H1 (cell line): ENCODE results near the gene MYNN. TPM values are rescaled to one million over a fixed set of nuclear protein-coding genes. Genes with fewer than 3 reads are reported as not detected.

Experiments used
- CTCF ChIA-PET: fragments of 300-600 bp; sonication (Branson Sonifier 250); formaldehyde crosslinking; loops from one replicate; lab custom pipeline; 2021; ENCODE audit not compliant: partially characterized antibody; lab: Charles Lee
- POLR2A ChIA-PET: fragments of 300-600 bp; sonication (Branson Sonifier 250); formaldehyde crosslinking; loops from one replicate; lab custom pipeline; 2021; ENCODE audit warnings: inconsistent platforms; ENCODE audit not compliant: partially characterized antibody; lab: Charles Lee
- DNase-seq, 2 experiments: peaks; one replicate each; pipeline versions ENCODE4 v3.0.0 to v3.0.0-alpha.2; 2010 to 2022; ENCODE audit warnings: low spot score in 2 of 2, low read depth in 1 of 2, mixed read lengths in 1 of 2
- FAIRE-seq: peaks from 2 replicates; lab custom pipeline; 2011; peaks lifted over from hg19 to GRCh38; lab: Jason Lieb, UNC
- H2AFZ ChIP-seq: 2 replicates; pipeline ENCODE4 v1.8.1; 2012; ENCODE audit warnings: low read length, inconsistent platforms
- H2AK5ac ChIP-seq: 2 replicates; pipeline ENCODE4 v1.6.1; 2013; ENCODE audit warnings: low read depth, low read length
- H2BK120ac ChIP-seq: replicated peaks from 2 replicates; pipeline ENCODE3; 2013; ENCODE audit warnings: low read depth, low read length, inconsistent platforms
- H2BK12ac ChIP-seq: 2 replicates; pipeline ENCODE4 v1.6.1; 2013; ENCODE audit warnings: low read depth, low read length
- H2BK15ac ChIP-seq: 2 replicates; pipeline ENCODE4 v1.6.1; 2013; ENCODE audit warnings: low read length
- H2BK20ac ChIP-seq: 2 replicates; pipeline ENCODE4 v1.6.1; 2013; ENCODE audit warnings: low read length
- H2BK5ac ChIP-seq: 2 replicates; pipeline ENCODE4 v1.6.1; 2013; ENCODE audit warnings: low read depth, low read length
- H3K14ac ChIP-seq: 2 replicates; pipeline ENCODE4 v1.6.1; 2013; ENCODE audit warnings: inconsistent platforms; ENCODE audit not compliant: insufficient read length
- H3K18ac ChIP-seq: 2 replicates; pipeline ENCODE4 v1.6.1; 2013; ENCODE audit warnings: low read length; ENCODE audit errors: extremely low read depth
- H3K23ac ChIP-seq: 2 replicates; pipeline ENCODE4 v1.6.1; 2013; ENCODE audit warnings: inconsistent platforms; ENCODE audit not compliant: insufficient read length
- H3K23me2 ChIP-seq: 2 replicates; pipeline ENCODE4 v1.6.1; 2013; ENCODE audit warnings: low read depth, low read length
- H3K27ac ChIP-seq: 2 replicates; pipeline ENCODE4 v1.6.1; 2011; ENCODE audit warnings: low read depth, low read length, inconsistent platforms
- H3K27me3 ChIP-seq, 4 experiments: replicated peaks in 1 of 4; 1 replicate in 1 of 4; 2 replicates in 3 of 4; pipeline versions ENCODE4 v1.6.1 to v1.8.1; 2011 to 2013; ENCODE audit warnings: low read length in 3 of 4, mild to moderate bottlenecking in 3 of 4, inconsistent platforms in 2 of 4, mixed read lengths in 2 of 4, moderate library complexity in 1 of 4; ENCODE audit not compliant: control insufficient read depth in 3 of 4, insufficient read depth in 3 of 4; ENCODE audit errors: extremely low read depth in 1 of 4
- H3K36me3 ChIP-seq, 4 experiments: 2 replicates each; pipeline versions ENCODE4 v1.6.1 to v1.8.1; 2011 to 2013; ENCODE audit warnings: mild to moderate bottlenecking in 4 of 4, low read length in 3 of 4, moderate library complexity in 2 of 4, control low read depth in 1 of 4, inconsistent platforms in 1 of 4; ENCODE audit not compliant: insufficient read depth in 4 of 4, control insufficient read depth in 2 of 4
- H3K4ac ChIP-seq: replicated peaks from 2 replicates; pipeline ENCODE3; 2013; ENCODE audit warnings: low read length, low read depth, mixed read lengths, inconsistent platforms; ENCODE audit not compliant: insufficient read length
- H3K4me1 ChIP-seq, 4 experiments: replicated peaks in 1 of 4; 1 replicate in 1 of 4; 2 replicates in 3 of 4; pipeline versions ENCODE4 v1.6.1 to v1.8.1; 2011 to 2013; ENCODE audit warnings: low read length in 3 of 4, inconsistent platforms in 2 of 4, mixed read lengths in 1 of 4; ENCODE audit not compliant: insufficient read depth in 4 of 4, control insufficient read depth in 3 of 4
- H3K4me2 ChIP-seq, 2 experiments: 2 replicates each; pipeline versions ENCODE4 v1.6.1 to v1.8.1; 2011 to 2013; ENCODE audit warnings: low read depth in 2 of 2, low read length in 2 of 2, control low read depth in 1 of 2, inconsistent platforms in 1 of 2, mild to moderate bottlenecking in 1 of 2; ENCODE audit not compliant: insufficient read depth in 1 of 2
- H3K4me3 ChIP-seq, 4 experiments: fragments of 200-600, 300-600 bp in 1 of 4; sonication (generic), shearing (Covaris generic), sonication (Bioruptor Twin) in 1 of 4; 2 replicates each; pipeline versions ENCODE4 v1.5.1 to v1.8.1; 2011 to 2016; ENCODE audit warnings: low read length in 4 of 4, low read depth in 3 of 4, control low read depth in 2 of 4, inconsistent platforms in 2 of 4, mild to moderate bottlenecking in 2 of 4, mixed read lengths in 1 of 4, moderate library complexity in 1 of 4; ENCODE audit not compliant: insufficient read depth in 2 of 4; ENCODE audit errors: extremely low read depth in 1 of 4
- H3K56ac ChIP-seq: replicated peaks from 2 replicates; pipeline ENCODE3; 2013; ENCODE audit warnings: low read depth, mild to moderate bottlenecking, mixed read lengths, low read length, inconsistent platforms; ENCODE audit not compliant: insufficient read length
- H3K79me1 ChIP-seq: 2 replicates; pipeline ENCODE4 v1.6.1; 2013; ENCODE audit warnings: low read depth, low read length, control low read depth
- H3K79me2 ChIP-seq, 2 experiments: 2 replicates each; pipeline versions ENCODE4 v1.6.1 to v1.8.1; 2012 to 2013; ENCODE audit warnings: low read length in 2 of 2, mild to moderate bottlenecking in 2 of 2, inconsistent platforms in 1 of 2; ENCODE audit not compliant: insufficient read depth in 2 of 2, control insufficient read depth in 1 of 2
- H3K9ac ChIP-seq, 4 experiments: replicated peaks in 1 of 4; 1 replicate in 1 of 4; 2 replicates in 3 of 4; pipeline versions ENCODE4 v1.6.1 to v1.8.1; 2011 to 2013; ENCODE audit warnings: low read depth in 3 of 4, low read length in 3 of 4, control low read depth in 2 of 4, mild to moderate bottlenecking in 2 of 4, moderate library complexity in 2 of 4, inconsistent platforms in 1 of 4; ENCODE audit errors: extremely low read depth in 1 of 4
- H3K9me3 ChIP-seq, 2 experiments: 2 replicates each; pipeline versions ENCODE4 v1.6.1 to v1.8.1; 2012 to 2013; ENCODE audit warnings: mild to moderate bottlenecking in 2 of 2, moderate library complexity in 2 of 2, control low read depth in 1 of 2, inconsistent platforms in 1 of 2, low read depth in 1 of 2, low read length in 1 of 2, mixed read lengths in 1 of 2; ENCODE audit not compliant: insufficient read depth in 2 of 2
- H4K20me1 ChIP-seq, 2 experiments: replicated peaks in 1 of 2; 2 replicates each; pipeline versions ENCODE3 to v1.8.1; 2011 to 2013; ENCODE audit warnings: inconsistent platforms in 2 of 2, low read length in 2 of 2, mild to moderate bottlenecking in 1 of 2; ENCODE audit not compliant: insufficient read depth in 2 of 2, control insufficient read depth in 1 of 2
- H4K5ac ChIP-seq: 2 replicates; pipeline ENCODE4 v1.6.1; 2013; ENCODE audit warnings: low read length, low read depth, mixed read lengths, inconsistent platforms; ENCODE audit not compliant: insufficient read length
- H4K8ac ChIP-seq: 2 replicates; pipeline ENCODE4 v1.8.0; 2013; ENCODE audit warnings: mild to moderate bottlenecking, moderate library complexity, low read length, inconsistent platforms; ENCODE audit not compliant: insufficient read depth; ENCODE audit errors: extremely low read depth
- H4K91ac ChIP-seq: replicated peaks from 2 replicates; pipeline ENCODE3; 2013; ENCODE audit warnings: low read length, mixed read lengths, inconsistent platforms; ENCODE audit not compliant: insufficient read length
- WGBS, 2 experiments: shearing (Covaris generic) in 1 of 2; methylation state at CpG; one replicate each; pipeline versions ENCODE4 v1.1.6 to v1.1.7; 2013 to 2015; ENCODE audit warnings: low lambda C conversion rate in 2 of 2, mixed read lengths in 2 of 2, inconsistent platforms in 1 of 2, low coverage in 1 of 2, missing lambda C conversion rate in 1 of 2; ENCODE audit not compliant: insufficient replicate concordance in 2 of 2, insufficient coverage in 1 of 2, insufficient read length in 1 of 2; ENCODE audit errors: extremely low coverage in 1 of 2, missing lambda C conversion rate in 1 of 2; 5-methylcytosine and 5-hydroxymethylcytosine counted together
- polyA plus RNA-seq, 7 experiments: library from polyadenylated mRNA; depleted of rRNA in 3 of 7; stranded (reverse) in 5 of 7; unstranded in 2 of 7; fragments of >200 nt in 5 of 7; fragments of 200-250 nt in 2 of 7; gene quantifications; 1 replicate in 5 of 7; 2 replicates in 1 of 7; 4 replicates in 1 of 7; pipeline versions ENCODE4 v1.2.1 to v1.2.3, GENCODE V29; 2011 to 2013; ENCODE audit warnings: missing spikeins in 2 of 7, mixed read lengths in 2 of 7
- total RNA-seq: library from RNA; stranded (reverse); fragmentation: NEBNext Ultra II Directional; extraction: Animal tissue kit (Norgen Biotek cat#: 25700); gene quantifications from 2 replicates; pipeline ENCODE4 v1.2.1, GENCODE V29; 2021
- TF ChIP-seq, protein P1 (sequence below), 3 experiments: IDR thresholded peaks; 1 replicate in 2 of 3; 2 replicates in 1 of 3; pipeline versions ENCODE4 v1.5.1 to v1.6.1; 2011; ENCODE audit warnings: low read length in 3 of 3, mild to moderate bottlenecking in 3 of 3, inconsistent platforms in 2 of 3, low read depth in 1 of 3, moderate library complexity in 1 of 3; ENCODE audit not compliant: insufficient read depth in 1 of 3; ENCODE audit errors: control extremely low read depth in 1 of 3

Gene MYNN
- total and polyA plus RNA-seq, 2 of the 8 experiments (the other 6 are each of a cell fraction or from before 2014, with no cell fraction given) = 7.3 to 15.2 TPM

DNA sequence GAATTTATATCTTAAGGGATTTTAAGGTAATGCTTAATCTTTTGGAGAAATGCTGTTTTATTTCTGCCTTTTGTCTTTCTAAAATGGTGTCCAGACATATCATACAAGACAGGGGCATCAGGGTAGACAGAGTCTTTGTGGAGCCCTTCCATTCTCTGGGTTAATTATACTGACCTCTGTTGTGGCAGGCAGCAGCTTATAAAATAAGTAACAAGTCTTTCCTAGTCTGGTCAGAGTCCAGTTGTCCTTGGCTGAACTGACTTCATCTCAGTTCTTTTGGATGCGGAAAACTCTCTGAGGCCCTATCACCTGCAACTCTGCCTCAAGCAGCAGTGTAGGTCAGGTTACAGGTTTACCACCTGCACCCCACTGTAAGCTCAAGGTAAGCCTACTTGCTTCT lies 19.2 kb downstream of the MYNN start:
- H2BK15ac ChIP-seq = no peak overlapping the region
- H3K36me3 ChIP-seq = peaks cover 0 to 25% (median 5%) of the 10 kb centered on the region in 4 experiments; a peak in 3 of 8 replicates
- H3K56ac ChIP-seq = no peak overlapping the region
- H3K23ac ChIP-seq = no peak overlapping the region
- no peak overlapping the region for H2BK20ac ChIP-seq
- no peak overlapping the region for H3K4ac ChIP-seq
- H3K27me3 ChIP-seq = no peaks in the 10 kb centered on the region
- H3K23me2 ChIP-seq = no peaks in the 10 kb centered on the region
- ChIA-PET CTCF (interaction anchor here (1.0 kb wide), 1 partner anchor 14 kb away, joined by 3 read pairs; no protein-coding TSS in a partner anchor), POLR2A (interaction anchor here (1.2 kb wide), 1 partner anchor 11 kb away, joined by 3 read pairs; no protein-coding TSS in a partner anchor)
- no peak overlapping the region for H3K27ac ChIP-seq
- H2BK12ac ChIP-seq = no peak overlapping the region
- H3K79me2 ChIP-seq = no peaks in the 10 kb centered on the region
- H2BK120ac ChIP-seq = no peak overlapping the region
- no peak overlapping the region for H2AK5ac ChIP-seq
- H3K4me1 ChIP-seq = no peaks in the 10 kb centered on the region
- H3K9ac ChIP-seq = no peak overlapping the region
- FAIRE-seq (no peak), DNase-seq (no peak)
- no peak overlapping the region for H2BK5ac ChIP-seq
- no peaks in the 10 kb centered on the region for H3K79me1 ChIP-seq
- H4K8ac ChIP-seq = no peak overlapping the region
- no peaks in the 10 kb centered on the region for H3K9me3 ChIP-seq
- H3K4me3 ChIP-seq = no peak overlapping the region
- H4K91ac ChIP-seq = no peak overlapping the region
- H3K4me2 ChIP-seq = no peak overlapping the region
- no peak overlapping the region for H4K5ac ChIP-seq
- H3K14ac ChIP-seq = no peak overlapping the region
- H4K20me1 ChIP-seq = no peaks in the 10 kb centered on the region
- H3K18ac ChIP-seq = no peak overlapping the region
- WGBS, 2 experiments = 94% methylated on average over 1 of the region's 1 CpG; no CpG with 5 or more reads in 1 of the 2 experiments
- H2AFZ ChIP-seq = no peak overlapping the region
- TF ChIP-seq, protein P1, sequence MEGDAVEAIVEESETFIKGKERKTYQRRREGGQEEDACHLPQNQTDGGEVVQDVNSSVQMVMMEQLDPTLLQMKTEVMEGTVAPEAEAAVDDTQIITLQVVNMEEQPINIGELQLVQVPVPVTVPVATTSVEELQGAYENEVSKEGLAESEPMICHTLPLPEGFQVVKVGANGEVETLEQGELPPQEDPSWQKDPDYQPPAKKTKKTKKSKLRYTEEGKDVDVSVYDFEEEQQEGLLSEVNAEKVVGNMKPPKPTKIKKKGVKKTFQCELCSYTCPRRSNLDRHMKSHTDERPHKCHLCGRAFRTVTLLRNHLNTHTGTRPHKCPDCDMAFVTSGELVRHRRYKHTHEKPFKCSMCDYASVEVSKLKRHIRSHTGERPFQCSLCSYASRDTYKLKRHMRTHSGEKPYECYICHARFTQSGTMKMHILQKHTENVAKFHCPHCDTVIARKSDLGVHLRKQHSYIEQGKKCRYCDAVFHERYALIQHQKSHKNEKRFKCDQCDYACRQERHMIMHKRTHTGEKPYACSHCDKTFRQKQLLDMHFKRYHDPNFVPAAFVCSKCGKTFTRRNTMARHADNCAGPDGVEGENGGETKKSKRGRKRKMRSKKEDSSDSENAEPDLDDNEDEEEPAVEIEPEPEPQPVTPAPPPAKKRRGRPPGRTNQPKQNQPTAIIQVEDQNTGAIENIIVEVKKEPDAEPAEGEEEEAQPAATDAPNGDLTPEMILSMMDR (IDR thresholded peaks at IDR 0.05; ENCODE audit: control extremely low read depth in 1 of 3, insufficient read depth in 1 of 3, low read depth in 1 of 3, low read length in 3 of 3) = no peak
